Mucosa of rectum (tissue), 2 donors: ENCODE data around the gene HNRNPR.
"Not testable (repeated sequence)": the region's sequence is repeated elsewhere in the genome, so short reads cannot be mapped to it uniquely, and the experiment has no call there.

Experiments
- H3K27ac ChIP-seq, 2 donors: one replicate each; pipeline ENCODE4 v1.7.0; 2013; ENCODE audit warnings: inconsistent platforms in 2 of 2, low read depth in 2 of 2, low read length in 2 of 2
- H3K27me3 ChIP-seq, 2 donors: one replicate each; pipeline ENCODE4 v1.7.0; 2013; ENCODE audit warnings: low read length in 2 of 2; ENCODE audit not compliant: control insufficient read depth in 2 of 2, insufficient read depth in 2 of 2
- H3K36me3 ChIP-seq, 2 donors: one replicate each; pipeline ENCODE4 v1.7.0; 2013; ENCODE audit warnings: low read length in 2 of 2; ENCODE audit not compliant: control insufficient read depth in 2 of 2, insufficient read depth in 2 of 2
- H3K4me1 ChIP-seq, 2 donors: one replicate each; pipeline ENCODE4 v1.7.0; 2013; ENCODE audit warnings: low read length in 2 of 2, mild to moderate bottlenecking in 1 of 2; ENCODE audit not compliant: control insufficient read depth in 2 of 2, insufficient read depth in 2 of 2
- H3K4me3 ChIP-seq, 2 donors: one replicate each; pipeline ENCODE4 v1.7.0; 2013; ENCODE audit warnings: low read length in 2 of 2
- H3K9ac ChIP-seq, 2 donors: one replicate each; pipeline ENCODE4 v1.7.0; 2013; ENCODE audit warnings: low read length in 2 of 2, low read depth in 1 of 2, mild to moderate bottlenecking in 1 of 2
- H3K9me3 ChIP-seq, 2 donors: one replicate each; pipeline ENCODE4 v1.7.0; 2013; ENCODE audit warnings: low read length in 2 of 2; ENCODE audit not compliant: control insufficient read depth in 2 of 2
- donor health status: healthy.
- donor health status: Normal muscosa, but diverticular disease.

HNRNPR gene

GRCh38 chr1:23288201-23288600, 55.9 kb downstream of the HNRNPR start:
- no peaks in the 10 kb centered on the region for H3K9me3 ChIP-seq
- no peaks in the 10 kb centered on the region for H3K27me3 ChIP-seq
- H3K27ac ChIP-seq: no peak overlapping the region
- H3K4me3 ChIP-seq: no peak overlapping the region
- H3K9ac ChIP-seq: no peak overlapping the region
- peaks cover 0 to 8% of the 10 kb centered on the region in 2 donors for H3K4me1 ChIP-seq
- H3K36me3 ChIP-seq: peaks cover 9% of the 10 kb centered on the region in 2 donors

GRCh38 chr1:23286401-23286800, 57.7 kb downstream of the HNRNPR start:
- H3K9ac ChIP-seq: no peak overlapping the region
- no peak overlapping the region for H3K27ac ChIP-seq
- H3K9me3 ChIP-seq: no peaks in the 10 kb centered on the region
- H3K4me3 ChIP-seq: no peak overlapping the region
- H3K27me3 ChIP-seq: no peaks in the 10 kb centered on the region
- peaks cover 0 to 14% of the 10 kb centered on the region in 2 donors for H3K4me1 ChIP-seq
- peaks cover 9 to 24% of the 10 kb centered on the region in 2 donors for H3K36me3 ChIP-seq

- Histone ChIP-seq H3K36me3 (peaks cover 6 to 28% of the 10 kb centered on the region in 2 donors), H3K4me1 (peaks cover 0 to 14% of the 10 kb centered on the region in 2 donors), H3K4me3 (no peak overlapping the region), H3K27me3 (no peaks in the 10 kb centered on the region), H3K9ac (peak overlapping the region in 1 of 2 donors; percentile 12), H3K9me3 (no peaks in the 10 kb centered on the region), H3K27ac (no peak overlapping the region)
Measured at GRCh38 chr1:23283667-23284602, 60.1 kb downstream of the HNRNPR start.

DNA sequence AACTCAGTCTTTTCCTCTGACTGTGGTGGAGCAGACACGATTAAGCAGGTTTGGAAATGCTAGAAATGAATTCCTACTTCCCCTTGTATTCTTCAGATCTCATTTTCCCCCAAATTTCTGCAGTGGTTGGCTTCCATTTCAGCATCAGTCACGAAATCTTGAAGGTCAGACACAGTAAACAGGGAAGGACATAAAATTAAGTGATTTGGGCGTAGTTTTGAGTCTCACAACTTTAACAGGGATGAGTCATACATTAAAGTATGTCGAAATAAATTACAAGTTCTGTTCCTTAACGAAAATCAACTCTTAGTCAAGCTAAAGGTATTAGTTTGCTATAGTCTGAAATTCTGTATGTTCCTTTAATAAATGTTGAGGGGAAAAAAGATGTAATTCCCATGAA, 61.1 kb downstream of the HNRNPR start:
- Histone ChIP-seq H3K4me1 (peaks cover 0 to 14% of the 10 kb centered on the region in 2 donors), H3K9ac (no peak overlapping the region), H3K27me3 (no peaks in the 10 kb centered on the region), H3K36me3 (peaks cover 0 to 24% of the 10 kb centered on the region in 2 donors), H3K9me3 (no peaks in the 10 kb centered on the region), H3K4me3 (no peak overlapping the region), H3K27ac (no peak overlapping the region)

DNA sequence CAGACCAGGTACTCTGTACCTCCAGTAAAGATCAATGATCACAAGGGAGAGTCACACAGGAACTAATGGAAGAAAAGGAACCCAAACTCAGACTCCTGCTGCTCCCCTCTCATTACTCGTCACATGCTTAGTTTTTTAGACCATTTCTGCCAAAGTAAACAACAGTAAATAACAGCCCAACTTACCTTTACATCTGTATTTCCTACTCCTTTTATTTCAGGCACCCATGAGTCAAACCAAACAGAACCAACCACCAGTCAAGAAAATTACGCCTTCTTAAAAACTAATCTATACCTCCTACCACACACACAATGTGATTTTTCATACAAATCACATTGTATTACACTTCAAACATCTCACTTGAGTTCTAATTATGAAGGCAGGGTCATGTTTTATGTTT, 65.4 kb downstream of the HNRNPR start:
- Histone ChIP-seq H3K9me3 (no peaks in the 10 kb centered on the region), H3K9ac (no peak overlapping the region), H3K27ac (no peak overlapping the region), H3K4me3 (no peak overlapping the region), H3K27me3 (peaks cover 0 to 2% of the 10 kb centered on the region in 2 donors), H3K4me1 (peaks cover 0 to 8% of the 10 kb centered on the region in 2 donors), H3K36me3 (peaks cover 0 to 20% of the 10 kb centered on the region in 2 donors)

- H3K9ac ChIP-seq: no peak overlapping the region
- H3K27ac ChIP-seq: no peak overlapping the region
- no peaks in the 10 kb centered on the region for H3K4me1 ChIP-seq
- H3K27me3 ChIP-seq: peaks cover 0 to 2% of the 10 kb centered on the region in 2 donors
- H3K36me3 ChIP-seq: peaks cover 0 to 5% of the 10 kb centered on the region in 2 donors
- no peaks in the 10 kb centered on the region for H3K9me3 ChIP-seq
- no peak overlapping the region for H3K4me3 ChIP-seq
Measured at GRCh38 chr1:23276531-23276930, 67.6 kb downstream of the HNRNPR start.

DNA sequence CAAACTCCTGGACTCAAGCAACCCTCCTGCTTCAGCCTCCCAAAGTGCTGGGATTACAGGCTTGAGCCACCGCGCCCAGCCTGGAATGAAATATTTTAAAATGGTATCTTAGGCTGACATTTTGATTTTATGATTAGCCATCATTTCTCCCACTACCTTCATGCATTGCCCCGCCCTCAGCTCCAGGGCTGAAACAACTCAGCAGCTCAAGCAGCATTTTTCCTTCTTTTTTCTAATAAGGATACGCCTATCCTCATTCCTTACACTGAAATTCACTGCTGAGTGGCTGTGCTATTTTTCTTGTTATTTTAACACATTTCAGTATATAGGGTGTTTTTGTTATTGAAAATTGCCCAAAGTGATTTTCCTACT, 70.0 kb downstream of the HNRNPR start:
- Histone ChIP-seq H3K27ac (no peak overlapping the region), H3K9me3 (no peaks in the 10 kb centered on the region), H3K4me3 (no peak overlapping the region), H3K4me1 (no peaks in the 10 kb centered on the region), H3K27me3 (peaks cover 0 to 2% of the 10 kb centered on the region in 2 donors), H3K36me3 (no peaks in the 10 kb centered on the region), H3K9ac (no peak overlapping the region)

GRCh38 chr1:23273450-23274133, 70.5 kb downstream of the HNRNPR start:
- Histone ChIP-seq H3K9ac (no peak overlapping the region), H3K9me3 (no peaks in the 10 kb centered on the region), H3K4me3 (no peak overlapping the region), H3K27ac (no peak overlapping the region), H3K36me3 (no peaks in the 10 kb centered on the region), H3K4me1 (no peaks in the 10 kb centered on the region), H3K27me3 (peaks cover 0 to 2% of the 10 kb centered on the region in 2 donors)

- H3K9me3 ChIP-seq: no peaks in the 10 kb centered on the region
- H3K27ac ChIP-seq: no peak overlapping the region
- no peak overlapping the region for H3K4me3 ChIP-seq
- no peaks in the 10 kb centered on the region for H3K36me3 ChIP-seq
- H3K4me1 ChIP-seq: no peaks in the 10 kb centered on the region
- no peak overlapping the region for H3K9ac ChIP-seq
- no peaks in the 10 kb centered on the region for H3K27me3 ChIP-seq
Measured at GRCh38 chr1:23263380-23263887, 80.7 kb downstream of the HNRNPR start.

- H3K4me1 ChIP-seq, H3K9ac ChIP-seq, H3K27me3 ChIP-seq, H3K27ac ChIP-seq, H3K36me3 ChIP-seq, H3K4me3 ChIP-seq, H3K9me3 ChIP-seq: not testable (repeated sequence)
Measured at GRCh38 chr1:23258082-23258481, 86.0 kb downstream of the HNRNPR start.
